Loucy (cell line): Measurements from ENCODE around the gene LHFPL5.

Experiments
- H2AFZ ChIP-seq: fragments of 200-600 bp; sonication (generic); 2 replicates; pipeline ENCODE4 v1.6.0; 2016; ENCODE audit warnings: antibody characterized with exemption, mild to moderate bottlenecking, low read length, moderate library complexity
- H3F3A ChIP-seq: fragments of 200-600 bp; 2 replicates; pipeline ENCODE4 v1.6.0; 2016; ENCODE audit warnings: antibody characterized with exemption, low read depth, mild to moderate bottlenecking
- H3K27me3 ChIP-seq: fragments of 200-600 bp; sonication (generic); 2 replicates; pipeline ENCODE4 v1.6.1; 2014; ENCODE audit warnings: low read length, mild to moderate bottlenecking; ENCODE audit not compliant: insufficient read depth, poor library complexity, severe bottlenecking
- H3K36me3 ChIP-seq: fragments of 200-600 bp; sonication (generic); 2 replicates; pipeline ENCODE4 v1.6.1; 2016; ENCODE audit warnings: low read length; ENCODE audit not compliant: insufficient read depth
- H3K4me1 ChIP-seq: fragments of 200-600 bp; sonication (generic); 2 replicates; pipeline ENCODE4 v1.5.1; 2014; ENCODE audit warnings: low read length, mild to moderate bottlenecking; ENCODE audit not compliant: insufficient read depth, poor library complexity, severe bottlenecking
- H3K4me2 ChIP-seq: fragments of 200-600 bp; sonication (generic); 2 replicates; pipeline ENCODE4 v1.6.0; 2014; ENCODE audit warnings: antibody characterized with exemption, low read length, low read depth, mild to moderate bottlenecking; ENCODE audit not compliant: poor library complexity, severe bottlenecking
- H3K4me3 ChIP-seq: fragments of 200-600 bp; sonication (generic); 2 replicates; pipeline ENCODE4 v1.5.1; 2014; ENCODE audit warnings: low read length, mild to moderate bottlenecking, mixed read lengths; ENCODE audit not compliant: poor library complexity, severe bottlenecking
- H3K79me2 ChIP-seq: fragments of 200-600 bp; sonication (generic); 2 replicates; pipeline ENCODE4 v1.6.1; 2014; ENCODE audit warnings: low read length; ENCODE audit not compliant: insufficient read depth
- H3K9ac ChIP-seq: fragments of 200-600 bp; sonication (generic); 2 replicates; pipeline ENCODE4 v1.6.0; 2014; ENCODE audit warnings: mild to moderate bottlenecking, low read depth, low read length, moderate library complexity; ENCODE audit not compliant: poor library complexity, severe bottlenecking
- H3K9me2 ChIP-seq: fragments of 200-600 bp; sonication (generic); replicated peaks from 2 replicates; pipeline ENCODE4 v1.6.1; 2016; ENCODE audit warnings: low read depth, low read length, mixed read lengths
- H3K9me3 ChIP-seq: fragments of 200-600 bp; sonication (generic); 2 replicates; pipeline ENCODE4 v1.6.1; 2014; ENCODE audit warnings: mild to moderate bottlenecking, antibody characterized with exemption, low read length, low read depth; ENCODE audit not compliant: insufficient read depth
- H4K20me1 ChIP-seq: fragments of 200-600 bp; sonication (generic); 2 replicates; pipeline ENCODE4 v1.6.0; 2014; ENCODE audit warnings: antibody characterized with exemption, low read length, mild to moderate bottlenecking; ENCODE audit not compliant: insufficient read depth, poor library complexity, severe bottlenecking
- CTCF ChIP-seq: fragments of 200-600 bp; sonication (generic); conservative IDR thresholded peaks from 2 replicates; pipeline ENCODE4 v1.5.1; 2014; ENCODE audit warnings: mild to moderate bottlenecking, antibody characterized with exemption, low read length
- EZH2phosphoT487 ChIP-seq: fragments of 200-600 bp; IDR thresholded peaks from 2 replicates; pipeline ENCODE4 v1.6.1; 2018; ENCODE audit warnings: antibody characterized with exemption, mild to moderate bottlenecking, moderate library complexity, borderline replicate concordance

LHFPL5 gene

GRCh38 chr6:35765739-35766138 lies 39.4 kb upstream of the LHFPL5 start:
- H3F3A ChIP-seq: no peaks in the 10 kb centered on the region
- no peak overlapping the region for H3K4me2 ChIP-seq
- H3K36me3 ChIP-seq: no peaks in the 10 kb centered on the region
- H3K27me3 ChIP-seq: no peaks in the 10 kb centered on the region
- peaks cover 3% of the 10 kb centered on the region for H3K4me1 ChIP-seq
- no peaks in the 10 kb centered on the region for H3K79me2 ChIP-seq
- no peaks in the 10 kb centered on the region for H4K20me1 ChIP-seq
- TF ChIP-seq EZH2phosphoT487 (no peak), CTCF (no peak)
- H3K9ac ChIP-seq: no peak overlapping the region
- no peak overlapping the region for H3K4me3 ChIP-seq
- no peaks in the 10 kb centered on the region for H3K9me2 ChIP-seq
- no peak overlapping the region for H2AFZ ChIP-seq
- no peaks in the 10 kb centered on the region for H3K9me3 ChIP-seq

GRCh38 chr6:35769211-35769610 lies 35.9 kb upstream of the LHFPL5 start:
- Histone ChIP-seq H3K4me2 (no peak overlapping the region), H3K27me3 (no peaks in the 10 kb centered on the region), H3K4me3 (no peak overlapping the region), H4K20me1 (no peaks in the 10 kb centered on the region), H3K9ac (no peak overlapping the region), H3K9me3 (no peaks in the 10 kb centered on the region), H3K9me2 (no peaks in the 10 kb centered on the region), H3K4me1 (peaks cover 9% of the 10 kb centered on the region), H2AFZ (no peak overlapping the region), H3F3A (no peaks in the 10 kb centered on the region), H3K36me3 (no peaks in the 10 kb centered on the region), H3K79me2 (no peaks in the 10 kb centered on the region)
- TF ChIP-seq CTCF (no peak), EZH2phosphoT487 (no peak)

GRCh38 chr6:35771343-35771627 lies 33.9 kb upstream of the LHFPL5 start:
- H3K27me3 ChIP-seq: no peaks in the 10 kb centered on the region
- no peak overlapping the region for H3K4me2 ChIP-seq
- no peaks in the 10 kb centered on the region for H3K9me2 ChIP-seq
- H4K20me1 ChIP-seq: no peaks in the 10 kb centered on the region
- TF ChIP-seq EZH2phosphoT487 (no peak), CTCF (no peak)
- H3K4me3 ChIP-seq: no peak overlapping the region
- no peaks in the 10 kb centered on the region for H3K79me2 ChIP-seq
- H3K9ac ChIP-seq: no peak overlapping the region
- H3F3A ChIP-seq: no peaks in the 10 kb centered on the region
- peaks cover 9% of the 10 kb centered on the region for H3K4me1 ChIP-seq
- no peak overlapping the region for H2AFZ ChIP-seq
- no peaks in the 10 kb centered on the region for H3K9me3 ChIP-seq
- no peaks in the 10 kb centered on the region for H3K36me3 ChIP-seq
